HG03432 (cell line): ENCODE results near the gene ZNF502.

Experiments used
- ATAC-seq: cut with Tn5 transposase; IDR thresholded peaks from one replicate; pipeline ENCODE4 v1.9.1; 2021; ENCODE audit warnings: mild to moderate bottlenecking, moderate library complexity; ENCODE audit not compliant: unreplicated experiment

ZNF502 gene

DNA sequence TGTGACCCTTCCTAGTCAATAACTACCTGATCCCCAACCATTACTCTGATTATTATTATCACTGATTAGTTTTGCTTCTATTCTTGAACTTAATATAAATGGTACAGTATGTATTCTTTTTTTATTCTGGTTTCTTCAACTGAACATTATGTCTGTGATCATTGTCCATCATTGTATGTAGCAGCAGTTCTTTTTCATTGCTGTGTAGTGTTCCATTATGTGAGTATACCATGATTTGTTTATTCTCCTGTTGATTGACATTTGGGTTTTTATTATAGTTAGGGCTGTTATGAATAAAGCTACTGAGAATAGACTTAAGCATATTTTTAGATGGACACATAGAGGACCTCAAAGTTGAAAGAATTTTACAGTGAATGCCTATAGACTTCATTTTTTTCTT, 51.8 kb downstream of the ZNF502 start:
- ATAC-seq = no peak

DNA sequence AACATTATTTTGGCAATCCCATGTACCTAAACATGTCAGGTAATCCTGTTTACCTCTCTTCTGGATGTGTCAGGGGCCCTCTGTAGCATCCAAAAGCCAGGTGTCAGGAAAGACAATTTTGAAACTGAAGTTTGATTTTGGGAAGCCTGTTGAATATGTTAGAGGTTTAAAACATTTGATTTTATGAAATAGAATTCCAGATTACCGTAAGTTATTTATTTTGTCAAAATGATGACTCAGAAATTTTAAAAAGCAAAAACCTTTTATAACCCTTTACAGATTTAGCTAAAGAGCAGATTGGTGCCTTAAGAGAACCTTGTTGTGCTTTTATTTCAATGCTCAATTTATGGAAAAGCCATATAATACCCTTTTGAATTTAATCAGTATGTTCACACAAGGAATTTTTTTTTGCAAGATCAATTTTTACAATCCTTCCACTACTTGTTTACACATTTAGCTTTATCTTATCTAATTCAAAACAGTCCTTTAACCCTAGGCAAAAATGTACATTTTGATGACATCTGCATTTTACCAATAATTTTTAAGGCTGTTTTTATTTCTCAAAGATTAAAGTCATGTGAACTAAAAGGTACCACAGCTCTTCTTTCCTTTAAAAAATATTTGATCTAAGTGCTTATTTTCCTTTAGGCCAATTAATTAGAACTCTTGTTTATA, 59.1 kb downstream of the ZNF502 start:
- no peak for ATAC-seq

DNA sequence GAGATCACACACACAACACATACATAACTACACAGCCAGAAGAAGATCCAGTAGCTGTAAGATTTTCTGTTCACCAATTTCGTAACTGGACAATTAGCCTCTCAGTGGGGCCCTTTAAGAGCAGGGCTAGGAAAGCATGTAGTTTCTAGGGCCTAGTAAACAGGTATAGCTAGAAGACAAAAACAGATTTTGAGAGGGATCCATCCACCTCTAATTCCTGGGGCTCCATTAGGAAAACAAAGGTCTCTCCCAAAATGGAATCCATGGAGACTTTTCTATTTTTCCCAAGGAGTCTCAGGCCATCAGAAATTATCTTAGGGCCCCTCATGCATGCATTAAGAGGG, 59.6 kb downstream of the ZNF502 start:
- ATAC-seq = no peak
